ENCODE measurements around the gene STX7. TPM values are rescaled to one million over a fixed set of nuclear protein-coding genes. Genes with fewer than 3 reads are reported as not detected.

STX7 gene
- total RNA-seq, 2 experiments from 2014 or later, result 20.2 to 24.3 TPM

DNA sequence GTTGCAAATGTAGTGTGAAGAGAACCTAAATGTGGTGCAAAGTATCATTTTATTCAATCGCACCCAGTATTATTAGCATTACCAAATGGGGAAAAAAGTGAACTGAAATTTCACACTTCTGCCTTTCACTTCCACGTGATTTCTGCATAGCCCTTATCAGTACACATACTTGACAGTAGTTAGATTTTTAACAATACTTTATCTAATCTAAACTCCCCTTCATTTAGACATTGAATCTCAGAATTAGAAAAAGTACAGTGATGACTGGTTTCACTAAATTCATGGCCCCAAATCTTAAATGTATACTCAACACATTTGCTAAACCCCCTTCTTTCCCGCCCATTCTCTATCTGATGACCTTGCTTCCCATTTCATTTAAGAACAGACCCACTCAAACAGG lies 14.3 kb downstream of the STX7 start:
- no peak overlapping the region for H3K4me3 Mint-ChIP-seq
- H3K9me3 Mint-ChIP-seq, result peaks cover 7% of the 10 kb centered on the region
- peaks cover 30% of the 10 kb centered on the region for H3K4me1 Mint-ChIP-seq
- no peak for DNase-seq
- H3K36me3 Mint-ChIP-seq (ENCODE audit: low read depth), result peaks cover 50% of the 10 kb centered on the region
- H3K27ac Mint-ChIP-seq, result no peak overlapping the region
- POLR2A ChIA-PET, result no interaction called here
- CTCF ChIA-PET, result no interaction called here
- H3K27me3 Mint-ChIP-seq, result no peaks in the 10 kb centered on the region

DNA sequence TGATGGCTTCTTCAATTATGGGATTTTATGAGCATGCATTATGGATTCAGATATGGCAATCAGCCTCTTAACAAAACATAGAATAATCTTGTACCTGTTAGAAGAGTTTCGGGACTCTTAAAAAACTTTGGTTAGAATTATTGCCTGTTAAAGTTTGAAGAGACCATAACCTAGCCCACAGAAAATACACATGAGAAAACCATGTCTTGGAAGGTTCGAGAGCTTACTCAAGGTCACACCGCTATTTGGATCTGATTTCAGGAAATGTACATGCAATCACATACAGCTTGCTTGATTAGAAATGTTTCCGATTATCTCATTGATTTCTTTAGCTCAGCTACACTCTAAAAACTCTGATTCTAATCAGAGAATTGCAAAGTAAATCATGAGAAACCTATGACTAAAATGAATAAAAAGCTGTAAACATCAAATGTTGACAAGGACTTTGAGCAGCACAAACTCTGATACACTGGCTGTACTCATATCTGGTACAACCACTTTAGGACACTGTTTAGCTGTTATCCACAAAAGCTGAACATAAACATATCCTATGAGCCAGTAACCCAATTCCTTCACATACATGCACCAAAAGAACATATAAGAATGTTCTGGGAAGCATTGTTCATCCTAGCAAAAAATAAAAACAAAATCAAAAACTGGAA lies 16.3 kb downstream of the STX7 start:
- H3K4me1 Mint-ChIP-seq, result peaks cover 31% of the 10 kb centered on the region
- H3K4me3 Mint-ChIP-seq, result no peak overlapping the region
- DNase-seq, result no peak
- no peak overlapping the region for H3K27ac Mint-ChIP-seq
- H3K9me3 Mint-ChIP-seq, result peaks cover 9% of the 10 kb centered on the region
- POLR2A ChIA-PET, result no interaction called here
- CTCF ChIA-PET, result interaction anchor here (1.0 to 1.3 kb wide), 2 partner anchors 15 to 217 kb away, joined by 3 to 6 read pairs; no protein-coding TSS in a partner anchor
- H3K36me3 Mint-ChIP-seq (ENCODE audit: low read depth), result peaks cover 48% of the 10 kb centered on the region
- H3K27me3 Mint-ChIP-seq, result no peaks in the 10 kb centered on the region

DNA sequence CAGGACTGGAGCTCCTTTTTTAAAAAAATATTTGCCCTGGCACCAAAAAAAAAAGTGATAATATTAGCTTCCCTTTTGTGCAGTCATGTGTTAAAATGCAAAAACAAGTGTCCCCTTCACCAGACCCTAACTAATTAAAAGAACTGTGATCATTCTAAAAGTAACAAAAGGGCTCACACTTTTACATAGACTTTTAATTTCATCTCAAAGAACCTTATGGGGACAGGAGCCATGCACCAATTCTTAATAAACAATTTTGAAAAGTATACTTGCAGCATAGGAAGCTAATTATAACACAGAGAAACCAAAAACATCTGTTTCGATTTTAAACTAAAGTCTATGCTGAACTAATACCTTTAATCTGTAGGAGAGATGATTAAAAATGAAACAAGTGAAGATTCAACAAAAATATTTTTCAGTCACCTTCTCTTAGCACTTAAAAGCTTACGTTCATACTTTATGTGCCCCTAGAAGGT lies 17.3 kb downstream of the STX7 start:
- Mint-ChIP-seq H3K36me3 (ENCODE audit: low read depth) (peaks cover 41% of the 10 kb centered on the region), H3K4me3 (no peak overlapping the region), H3K27me3 (no peaks in the 10 kb centered on the region), H3K9me3 (peaks cover 9% of the 10 kb centered on the region), H3K4me1 (peaks cover 31% of the 10 kb centered on the region), H3K27ac (peak overlapping the region; percentile 41)
- POLR2A ChIA-PET, result interaction anchor here (0.6 kb wide), 1 partner anchor 39 kb away, joined by 7 read pairs; no protein-coding TSS in a partner anchor
- no peak for DNase-seq
- CTCF ChIA-PET, result no interaction called here

DNA sequence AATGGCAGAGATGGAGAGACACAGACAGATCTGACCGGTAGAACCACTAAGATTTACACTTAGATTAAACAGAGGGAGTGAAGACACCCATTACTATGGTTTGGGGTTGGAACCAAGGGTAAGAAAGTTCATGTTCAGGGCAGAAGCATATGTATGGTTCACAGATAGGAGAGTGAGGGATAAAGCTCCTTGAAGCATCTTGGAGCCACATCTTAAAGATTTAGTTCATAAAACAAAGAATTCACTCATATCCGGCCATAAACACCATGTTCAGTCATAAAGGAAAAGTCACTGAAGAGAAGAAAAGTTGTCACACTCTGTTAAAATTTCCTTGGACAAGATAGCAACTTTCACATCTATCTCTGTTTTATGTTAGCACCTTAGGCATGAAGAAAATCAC lies 18.0 kb downstream of the STX7 start:
- Mint-ChIP-seq H3K4me3 (no peak overlapping the region), H3K9me3 (peaks cover 9% of the 10 kb centered on the region), H3K36me3 (ENCODE audit: low read depth) (peaks cover 35% of the 10 kb centered on the region), H3K4me1 (peaks cover 31% of the 10 kb centered on the region), H3K27me3 (no peaks in the 10 kb centered on the region), H3K27ac (peak overlapping the region; percentile 16)
- DNase-seq, result no peak
- ChIA-PET POLR2A (no interaction called here), CTCF (no interaction called here)

DNA sequence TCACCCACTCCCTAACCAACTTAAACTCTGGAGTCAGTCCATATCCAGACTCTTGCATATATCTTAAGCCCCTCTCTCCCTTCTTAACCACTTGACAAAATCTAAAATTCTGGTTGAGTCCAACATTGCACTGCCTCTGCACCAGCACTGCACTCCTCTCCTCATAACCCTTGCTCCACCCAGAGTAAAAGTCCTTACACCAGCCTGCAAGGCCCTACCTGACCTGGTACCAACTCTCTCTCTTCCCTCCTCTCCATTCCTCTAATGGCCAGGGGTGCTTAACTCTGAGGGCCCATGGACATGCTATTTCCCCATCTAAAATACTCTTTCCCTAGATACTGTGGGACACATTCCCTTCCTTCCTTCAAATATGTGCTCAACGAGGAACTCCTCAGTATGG lies 21.0 kb downstream of the STX7 start:
- no peaks in the 10 kb centered on the region for H3K27me3 Mint-ChIP-seq
- peaks cover 9% of the 10 kb centered on the region for H3K9me3 Mint-ChIP-seq
- no peak overlapping the region for H3K4me3 Mint-ChIP-seq
- ChIA-PET POLR2A (no interaction called here), CTCF (interaction anchor here (1.3 to 1.4 kb wide), 2 partner anchors 8 to 212 kb away, joined by 4 to 5 read pairs; no protein-coding TSS in a partner anchor)
- no peak overlapping the region for H3K27ac Mint-ChIP-seq
- no peak for DNase-seq
- H3K36me3 Mint-ChIP-seq (ENCODE audit: low read depth), result peaks cover 19% of the 10 kb centered on the region
- H3K4me1 Mint-ChIP-seq, result peaks cover 33% of the 10 kb centered on the region

DNA sequence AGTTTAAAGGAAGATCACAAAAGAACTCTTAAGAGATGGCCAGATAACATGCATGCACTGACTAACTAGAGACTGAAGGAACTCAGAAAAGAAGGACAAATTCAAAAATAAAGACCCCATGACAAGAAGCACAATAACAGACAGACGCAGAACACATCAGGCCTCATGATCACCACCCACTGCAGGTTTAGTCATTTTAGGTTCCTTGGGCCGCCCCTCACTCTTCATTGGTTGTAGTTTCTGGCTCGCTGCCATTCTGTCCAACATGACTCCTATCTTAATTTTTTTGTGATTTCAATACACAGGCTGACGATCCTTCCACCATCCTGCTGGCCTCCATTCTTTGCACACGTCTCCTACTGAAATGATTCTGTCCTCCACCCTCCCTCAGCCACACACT lies 21.6 kb downstream of the STX7 start:
- no peak for DNase-seq
- peaks cover 30% of the 10 kb centered on the region for H3K4me1 Mint-ChIP-seq
- H3K9me3 Mint-ChIP-seq, result peaks cover 9% of the 10 kb centered on the region
- ChIA-PET CTCF (interaction anchor here (1.4 kb wide), 1 partner anchor 211 kb away, joined by 5 read pairs; no protein-coding TSS in a partner anchor), POLR2A (no interaction called here)
- H3K36me3 Mint-ChIP-seq (ENCODE audit: low read depth), result peaks cover 19% of the 10 kb centered on the region
- no peaks in the 10 kb centered on the region for H3K27me3 Mint-ChIP-seq
- H3K4me3 Mint-ChIP-seq, result no peak overlapping the region
- H3K27ac Mint-ChIP-seq, result no peak overlapping the region

DNA sequence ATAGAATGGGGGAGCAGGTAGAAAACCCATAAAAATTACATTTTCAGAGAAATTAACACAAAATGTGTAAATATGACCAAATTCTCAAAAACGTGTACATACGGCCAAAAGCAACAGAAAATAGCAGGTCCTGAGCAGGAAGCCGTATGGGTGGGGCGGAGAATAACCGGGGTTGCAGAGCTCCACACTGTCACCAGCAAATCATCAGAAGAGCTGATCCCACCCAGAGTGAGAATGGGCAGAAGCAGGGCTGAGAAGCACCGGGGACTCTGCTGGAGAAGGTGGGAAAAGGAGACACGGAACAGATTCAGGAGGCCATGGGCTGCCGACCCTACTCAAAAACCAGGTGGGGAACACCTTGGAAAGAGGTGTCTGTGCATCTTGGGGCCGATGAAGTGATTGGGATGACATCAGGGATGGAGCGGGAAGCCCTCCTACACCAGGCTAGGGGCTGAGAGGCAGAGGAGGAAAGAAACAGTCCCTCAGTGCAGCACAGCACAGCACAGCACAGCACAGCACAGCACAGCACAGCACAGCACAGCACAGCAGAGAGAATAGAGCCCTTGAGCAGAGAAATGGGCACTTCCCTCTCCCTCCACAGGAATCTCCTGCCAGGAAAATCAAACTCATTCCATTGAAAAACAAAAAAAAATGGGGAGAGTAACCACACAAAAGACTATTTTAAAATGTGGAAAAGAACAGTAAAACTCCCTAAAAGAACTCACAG lies 22.3 kb downstream of the STX7 start:
- H3K4me3 Mint-ChIP-seq, result no peak overlapping the region
- no peak overlapping the region for H3K27ac Mint-ChIP-seq
- no peaks in the 10 kb centered on the region for H3K27me3 Mint-ChIP-seq
- POLR2A ChIA-PET, result no interaction called here
- H3K4me1 Mint-ChIP-seq, result peaks cover 24% of the 10 kb centered on the region
- peaks cover 19% of the 10 kb centered on the region for H3K36me3 Mint-ChIP-seq (ENCODE audit: low read depth)
- CTCF ChIA-PET, result interaction anchor here (0.8 kb wide), 1 partner anchor 211 kb away, joined by 3 read pairs; no protein-coding TSS in a partner anchor
- no peak for DNase-seq
- peaks cover 9% of the 10 kb centered on the region for H3K9me3 Mint-ChIP-seq

DNA sequence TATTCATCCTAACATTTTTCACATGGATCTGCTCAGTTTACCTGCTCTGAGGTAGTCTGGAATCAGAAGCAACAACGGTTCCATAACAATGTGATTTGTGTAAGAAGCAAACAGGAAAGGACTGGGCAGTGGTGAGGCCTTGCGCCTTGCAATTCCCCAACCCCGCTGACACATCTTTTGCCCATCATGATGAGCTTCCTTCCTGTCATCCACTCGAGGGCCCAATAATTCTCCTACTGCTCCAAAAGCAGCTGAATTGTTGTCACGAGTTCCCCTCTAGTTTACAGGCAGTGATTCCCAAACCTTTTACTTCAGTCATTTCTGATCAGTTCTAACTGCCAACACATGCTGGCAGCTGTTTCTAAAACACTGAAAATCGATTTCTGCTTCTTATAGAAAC lies 22.9 kb downstream of the STX7 start:
- H3K36me3 Mint-ChIP-seq (ENCODE audit: low read depth), result peaks cover 19% of the 10 kb centered on the region
- ChIA-PET POLR2A (no interaction called here), CTCF (interaction anchor here (0.8 to 1.1 kb wide), 3 partner anchors 23 to 210 kb away, joined by 3 to 4 read pairs (median 3); partner anchors contain the start of gene STX7)
- H3K4me3 Mint-ChIP-seq, result no peak overlapping the region
- no peaks in the 10 kb centered on the region for H3K27me3 Mint-ChIP-seq
- no peak overlapping the region for H3K27ac Mint-ChIP-seq
- peaks cover 9% of the 10 kb centered on the region for H3K9me3 Mint-ChIP-seq
- DNase-seq, result no peak
- peaks cover 18% of the 10 kb centered on the region for H3K4me1 Mint-ChIP-seq

DNA sequence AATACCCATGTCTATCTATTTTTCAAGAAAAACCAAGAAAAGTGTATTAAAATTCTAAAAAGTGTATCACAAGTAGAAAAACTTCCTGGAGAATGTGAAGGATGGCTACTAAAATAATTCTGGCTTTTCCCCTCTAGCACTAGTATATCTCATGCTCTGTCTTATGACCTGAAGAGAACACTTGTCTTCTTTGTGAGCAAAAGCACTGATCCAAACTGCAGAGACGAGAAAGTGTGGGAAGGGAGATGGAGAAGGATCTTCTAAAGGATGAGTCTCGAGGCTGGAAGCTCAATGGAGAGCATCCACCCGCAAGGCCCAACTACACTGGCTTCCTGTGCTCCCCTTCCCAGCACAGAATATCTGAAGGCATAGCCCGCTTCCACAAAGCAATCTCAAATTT lies 23.5 kb downstream of the STX7 start:
- H3K36me3 Mint-ChIP-seq (ENCODE audit: low read depth), result peaks cover 12% of the 10 kb centered on the region
- no peak overlapping the region for H3K4me3 Mint-ChIP-seq
- H3K4me1 Mint-ChIP-seq, result peaks cover 12% of the 10 kb centered on the region
- peaks cover 3% of the 10 kb centered on the region for H3K9me3 Mint-ChIP-seq
- H3K27me3 Mint-ChIP-seq, result no peaks in the 10 kb centered on the region
- H3K27ac Mint-ChIP-seq, result no peak overlapping the region
- no peak for DNase-seq
- POLR2A ChIA-PET, result no interaction called here
- CTCF ChIA-PET, result interaction anchor here (0.8 to 1.1 kb wide), 3 partner anchors 24 to 209 kb away, joined by 3 to 4 read pairs (median 3); partner anchors contain the start of gene STX7

DNA sequence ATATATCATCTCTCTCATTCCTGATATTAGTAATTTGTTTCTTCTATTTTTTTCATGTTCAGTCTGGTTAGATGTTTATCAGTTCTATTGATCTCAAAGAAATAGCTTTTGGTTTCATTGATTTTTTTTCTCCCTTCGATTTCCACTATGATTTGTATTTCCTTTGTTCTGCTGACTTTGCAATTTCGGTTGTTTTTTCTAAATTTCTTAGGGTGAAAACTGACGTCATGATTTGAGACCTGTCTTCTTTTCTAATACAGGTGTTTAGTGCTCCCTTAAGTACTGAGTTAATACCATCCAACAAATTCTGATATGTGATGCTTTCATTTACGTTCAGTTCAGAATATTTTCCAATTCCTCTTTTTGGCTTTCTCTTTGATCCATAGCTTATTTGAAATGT lies 25.2 kb downstream of the STX7 start:
- H3K27ac Mint-ChIP-seq, result no peak overlapping the region

DNA sequence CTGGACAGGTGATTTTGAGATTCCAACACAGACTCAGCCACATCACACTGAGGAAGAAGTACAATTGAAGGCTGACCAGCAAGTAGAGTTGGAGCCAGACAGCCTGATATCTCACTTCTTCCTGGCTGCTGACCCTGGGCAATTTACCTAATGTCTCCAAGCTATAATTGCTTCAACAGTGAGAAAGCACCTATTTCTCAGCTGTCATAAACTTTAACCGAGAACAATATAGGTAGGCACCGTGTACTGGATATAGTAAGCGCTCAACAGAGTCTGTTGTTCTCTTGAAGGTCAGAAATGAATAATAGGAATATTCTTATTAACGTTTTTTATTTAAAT lies 28.3 kb downstream of the STX7 start:
- Mint-ChIP-seq H3K9me3 (no peaks in the 10 kb centered on the region), H3K4me3 (no peak overlapping the region), H3K27me3 (no peaks in the 10 kb centered on the region), H3K4me1 (peaks cover 18% of the 10 kb centered on the region), H3K27ac (no peak overlapping the region), H3K36me3 (ENCODE audit: low read depth) (peaks cover 4% of the 10 kb centered on the region)
- DNase-seq, result no peak
- ChIA-PET POLR2A (no interaction called here), CTCF (interaction anchor here (0.6 to 2.2 kb wide), 7 partner anchors 8 to 236 kb away, joined by 3 to 10 read pairs (median 6); no protein-coding TSS in a partner anchor)

More for the DNA sequence above, 25.2 kb downstream of the STX7 start:
- POLR2A ChIA-PET, result no interaction called here
- Mint-ChIP-seq H3K4me1 (peaks cover 11% of the 10 kb centered on the region), H3K36me3 (ENCODE audit: low read depth) (peaks cover 4% of the 10 kb centered on the region), H3K27me3 (no peaks in the 10 kb centered on the region), H3K9me3 (no peaks in the 10 kb centered on the region), H3K4me3 (no peak overlapping the region)
- DNase-seq, result no peak
- CTCF ChIA-PET, result no interaction called here

DNA sequence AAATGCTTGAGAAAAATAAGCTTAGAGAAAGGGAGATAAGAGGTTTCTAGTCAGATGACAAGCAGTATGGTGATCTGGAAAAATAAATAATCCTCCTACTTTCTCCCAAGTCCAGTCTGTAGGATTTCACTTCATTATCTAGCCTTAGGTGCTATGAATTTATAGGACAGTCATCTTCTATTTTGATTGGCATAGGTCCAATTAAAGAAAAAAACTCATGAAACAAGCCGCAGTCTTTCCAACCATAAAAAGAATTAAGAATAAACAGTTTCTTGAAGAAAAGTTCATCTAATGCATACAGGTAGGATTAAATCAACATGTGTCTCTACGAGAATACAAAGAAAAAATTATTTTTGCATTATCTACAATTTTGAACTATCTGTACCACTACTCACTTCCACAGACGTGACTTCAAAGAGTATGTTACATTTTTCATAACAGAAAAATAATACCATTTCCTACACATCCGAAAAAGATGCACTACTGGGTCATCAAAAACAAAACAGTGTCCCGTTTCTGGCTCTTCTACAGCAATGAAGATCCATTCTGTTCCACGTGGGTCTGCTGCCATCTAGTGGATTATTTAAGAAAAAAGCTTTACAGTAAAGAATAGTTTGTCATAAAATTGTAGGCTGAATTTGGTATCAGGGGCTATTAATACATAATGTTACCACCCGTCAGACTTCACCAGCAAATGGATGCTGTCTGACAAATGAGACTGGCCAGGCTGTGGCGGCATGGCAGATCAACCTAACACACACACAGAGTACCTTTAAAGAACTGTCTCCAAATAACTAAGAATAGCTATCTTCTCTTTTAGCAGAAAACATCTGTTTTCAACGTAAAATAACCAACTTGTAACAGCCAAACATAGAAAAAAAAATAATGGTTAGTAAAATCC lies 28.9 kb downstream of the STX7 start:
- Mint-ChIP-seq H3K36me3 (ENCODE audit: low read depth) (no peaks in the 10 kb centered on the region), H3K27ac (no peak overlapping the region), H3K4me1 (peaks cover 18% of the 10 kb centered on the region), H3K4me3 (no peak overlapping the region), H3K27me3 (no peaks in the 10 kb centered on the region), H3K9me3 (no peaks in the 10 kb centered on the region)
- ChIA-PET POLR2A (no interaction called here), CTCF (interaction anchor here (0.6 to 2.2 kb wide), 9 partner anchors 8 to 235 kb away, joined by 3 to 10 read pairs (median 4); no protein-coding TSS in a partner anchor)
- peak; percentile 73 for DNase-seq
